ENCODE results near the gene NADSYN1.

DNA sequence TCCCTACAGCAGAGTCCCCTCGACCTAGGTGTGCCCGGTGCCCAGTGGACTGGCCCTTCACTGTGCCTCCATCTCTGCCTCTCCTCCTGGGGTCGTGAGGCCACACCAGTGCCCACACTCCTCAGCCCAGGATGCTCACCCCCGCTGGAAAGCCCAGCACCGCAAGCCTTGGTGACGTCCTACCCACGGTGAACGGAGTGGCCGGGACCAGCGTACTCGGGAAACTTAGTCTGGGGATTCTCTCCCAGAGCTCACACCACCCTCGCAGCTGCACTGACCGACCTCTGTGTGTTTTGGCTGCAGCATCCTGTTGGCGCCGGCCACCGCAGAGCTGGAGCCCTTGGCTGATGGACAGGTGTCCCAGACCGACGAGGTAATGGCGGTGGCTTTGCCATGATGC lies 38.5 kb downstream of the NADSYN1 start:
- TF ChIP-seq, protein P1, sequence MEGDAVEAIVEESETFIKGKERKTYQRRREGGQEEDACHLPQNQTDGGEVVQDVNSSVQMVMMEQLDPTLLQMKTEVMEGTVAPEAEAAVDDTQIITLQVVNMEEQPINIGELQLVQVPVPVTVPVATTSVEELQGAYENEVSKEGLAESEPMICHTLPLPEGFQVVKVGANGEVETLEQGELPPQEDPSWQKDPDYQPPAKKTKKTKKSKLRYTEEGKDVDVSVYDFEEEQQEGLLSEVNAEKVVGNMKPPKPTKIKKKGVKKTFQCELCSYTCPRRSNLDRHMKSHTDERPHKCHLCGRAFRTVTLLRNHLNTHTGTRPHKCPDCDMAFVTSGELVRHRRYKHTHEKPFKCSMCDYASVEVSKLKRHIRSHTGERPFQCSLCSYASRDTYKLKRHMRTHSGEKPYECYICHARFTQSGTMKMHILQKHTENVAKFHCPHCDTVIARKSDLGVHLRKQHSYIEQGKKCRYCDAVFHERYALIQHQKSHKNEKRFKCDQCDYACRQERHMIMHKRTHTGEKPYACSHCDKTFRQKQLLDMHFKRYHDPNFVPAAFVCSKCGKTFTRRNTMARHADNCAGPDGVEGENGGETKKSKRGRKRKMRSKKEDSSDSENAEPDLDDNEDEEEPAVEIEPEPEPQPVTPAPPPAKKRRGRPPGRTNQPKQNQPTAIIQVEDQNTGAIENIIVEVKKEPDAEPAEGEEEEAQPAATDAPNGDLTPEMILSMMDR (conservative IDR thresholded peaks at IDR 0.05; ENCODE audit: low read depth in 2 of 2), result no peak
- no peak for TF ChIP-seq CREB1 (CRISPR knock-in tag; IDR thresholded peaks at IDR 0.05; ENCODE audit: low read depth)
- TF ChIP-seq POLR2AphosphoS5 (IDR thresholded peaks at IDR 0.05; ENCODE audit: low read depth), result no peak
- TF ChIP-seq, protein P2, sequence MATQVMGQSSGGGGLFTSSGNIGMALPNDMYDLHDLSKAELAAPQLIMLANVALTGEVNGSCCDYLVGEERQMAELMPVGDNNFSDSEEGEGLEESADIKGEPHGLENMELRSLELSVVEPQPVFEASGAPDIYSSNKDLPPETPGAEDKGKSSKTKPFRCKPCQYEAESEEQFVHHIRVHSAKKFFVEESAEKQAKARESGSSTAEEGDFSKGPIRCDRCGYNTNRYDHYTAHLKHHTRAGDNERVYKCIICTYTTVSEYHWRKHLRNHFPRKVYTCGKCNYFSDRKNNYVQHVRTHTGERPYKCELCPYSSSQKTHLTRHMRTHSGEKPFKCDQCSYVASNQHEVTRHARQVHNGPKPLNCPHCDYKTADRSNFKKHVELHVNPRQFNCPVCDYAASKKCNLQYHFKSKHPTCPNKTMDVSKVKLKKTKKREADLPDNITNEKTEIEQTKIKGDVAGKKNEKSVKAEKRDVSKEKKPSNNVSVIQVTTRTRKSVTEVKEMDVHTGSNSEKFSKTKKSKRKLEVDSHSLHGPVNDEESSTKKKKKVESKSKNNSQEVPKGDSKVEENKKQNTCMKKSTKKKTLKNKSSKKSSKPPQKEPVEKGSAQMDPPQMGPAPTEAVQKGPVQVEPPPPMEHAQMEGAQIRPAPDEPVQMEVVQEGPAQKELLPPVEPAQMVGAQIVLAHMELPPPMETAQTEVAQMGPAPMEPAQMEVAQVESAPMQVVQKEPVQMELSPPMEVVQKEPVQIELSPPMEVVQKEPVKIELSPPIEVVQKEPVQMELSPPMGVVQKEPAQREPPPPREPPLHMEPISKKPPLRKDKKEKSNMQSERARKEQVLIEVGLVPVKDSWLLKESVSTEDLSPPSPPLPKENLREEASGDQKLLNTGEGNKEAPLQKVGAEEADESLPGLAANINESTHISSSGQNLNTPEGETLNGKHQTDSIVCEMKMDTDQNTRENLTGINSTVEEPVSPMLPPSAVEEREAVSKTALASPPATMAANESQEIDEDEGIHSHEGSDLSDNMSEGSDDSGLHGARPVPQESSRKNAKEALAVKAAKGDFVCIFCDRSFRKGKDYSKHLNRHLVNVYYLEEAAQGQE (IDR thresholded peaks at IDR 0.05; ENCODE audit: unreplicated experiment), result no peak
- no peak for TF ChIP-seq ZNF114 (CRISPR knock-in tag; IDR thresholded peaks at IDR 0.05)
- no peak for TF ChIP-seq EZH2 (IDR thresholded peaks at IDR 0.05; ENCODE audit: low read depth, unreplicated experiment)
- no peak for TF ChIP-seq JUNB (IDR thresholded peaks at IDR 0.05; ENCODE audit: unreplicated experiment)
- TF ChIP-seq STAT1 (IDR thresholded peaks at IDR 0.05; ENCODE audit: unreplicated experiment), result no peak
- TF ChIP-seq EZH2phosphoT487 (IDR thresholded peaks at IDR 0.05; ENCODE audit: unreplicated experiment), result no peak

Data from GM23338 (cell line).